H9 (cell line): ENCODE measurements around the gene ASPG. TPM values are rescaled to one million over a fixed set of nuclear protein-coding genes. Genes with fewer than 3 reads are reported as not detected.

Experiments
- DNase-seq: peaks from one replicate; pipeline ENCODE4 v3.0.0-alpha.2; 2017
- H2AFZ ChIP-seq: one replicate; pipeline ENCODE4 v1.6.1; 2013; ENCODE audit warnings: mild to moderate bottlenecking, low read length, control low read depth, moderate library complexity
- H2AK5ac ChIP-seq: 2 replicates; pipeline ENCODE4 v1.6.1; 2013; ENCODE audit warnings: low read length, control low read depth, mixed read lengths; ENCODE audit not compliant: insufficient read length
- H2BK120ac ChIP-seq: one replicate; pipeline ENCODE4 v1.6.1; 2013; ENCODE audit warnings: low read depth, mild to moderate bottlenecking, low read length, control low read depth, inconsistent platforms; ENCODE audit not compliant: poor library complexity, severe bottlenecking
- H2BK12ac ChIP-seq: 2 replicates; pipeline ENCODE4 v1.6.1; 2013; ENCODE audit warnings: low read length, control low read depth, mixed read lengths, low read depth; ENCODE audit not compliant: insufficient read length
- H2BK15ac ChIP-seq: 2 replicates; pipeline ENCODE4 v1.6.1; 2013; ENCODE audit warnings: low read depth, low read length, control low read depth
- H2BK20ac ChIP-seq: one replicate; pipeline ENCODE4 v1.6.1; 2013; ENCODE audit warnings: low read depth, mild to moderate bottlenecking, low read length, control low read depth, inconsistent platforms; ENCODE audit not compliant: poor library complexity, severe bottlenecking
- H2BK5ac ChIP-seq: 2 replicates; pipeline ENCODE4 v1.6.1; 2013; ENCODE audit warnings: low read length, control low read depth, mixed read lengths; ENCODE audit not compliant: insufficient read length
- H3K14ac ChIP-seq: 2 replicates; pipeline ENCODE4 v1.6.1; 2013; ENCODE audit warnings: low read length, control low read depth; ENCODE audit not compliant: insufficient read depth
- H3K18ac ChIP-seq: 2 replicates; pipeline ENCODE4 v1.6.1; 2013; ENCODE audit warnings: low read depth, mild to moderate bottlenecking, mixed read lengths, low read length, control low read depth; ENCODE audit not compliant: insufficient read length
- H3K23ac ChIP-seq: 2 replicates; pipeline ENCODE4 v1.6.1; 2013; ENCODE audit warnings: low read length, control low read depth, mixed read lengths, low read depth; ENCODE audit not compliant: insufficient read length
- H3K23me2 ChIP-seq: 2 replicates; pipeline ENCODE4 v1.6.1; 2013; ENCODE audit warnings: low read depth, mild to moderate bottlenecking, mixed read lengths, low read length, control low read depth; ENCODE audit not compliant: insufficient read length, poor library complexity, severe bottlenecking
- H3K27ac ChIP-seq: 2 replicates; pipeline ENCODE4 v1.5.1; 2013; ENCODE audit warnings: low read length, control low read depth, mixed read lengths, low read depth; ENCODE audit not compliant: insufficient read length
- H3K27me3 ChIP-seq: 2 replicates; pipeline ENCODE4 v1.6.1; 2013; ENCODE audit warnings: low read length, control low read depth, inconsistent platforms; ENCODE audit not compliant: insufficient read depth
- H3K4ac ChIP-seq: 2 replicates; pipeline ENCODE4 v1.6.1; 2013; ENCODE audit warnings: low read depth, mild to moderate bottlenecking, control low read depth, inconsistent platforms, low read length, moderate library complexity
- H3K4me1 ChIP-seq: 2 replicates; pipeline ENCODE4 v1.6.1; 2013; ENCODE audit warnings: low read length, control low read depth, inconsistent platforms; ENCODE audit not compliant: insufficient read depth
- H3K4me2 ChIP-seq: 2 replicates; pipeline ENCODE4 v1.6.1; 2013; ENCODE audit warnings: low read length, control low read depth, mixed read lengths; ENCODE audit not compliant: insufficient read length, insufficient read depth
- H3K56ac ChIP-seq: 2 replicates; pipeline ENCODE4 v1.6.1; 2013; ENCODE audit warnings: low read depth, mild to moderate bottlenecking, mixed read lengths, low read length, control low read depth; ENCODE audit not compliant: insufficient read length
- H3K79me1 ChIP-seq: 2 replicates; pipeline ENCODE4 v1.6.1; 2013; ENCODE audit warnings: low read depth, mild to moderate bottlenecking, moderate library complexity, low read length, control low read depth, inconsistent platforms; ENCODE audit not compliant: insufficient read depth, poor library complexity, severe bottlenecking
- H3K79me2 ChIP-seq: 2 replicates; pipeline ENCODE4 v1.6.1; 2013; ENCODE audit warnings: low read length, control low read depth, inconsistent platforms; ENCODE audit not compliant: insufficient read depth
- H3K9ac ChIP-seq: 2 replicates; pipeline ENCODE4 v1.6.1; 2013; ENCODE audit warnings: low read length, control low read depth, mixed read lengths; ENCODE audit not compliant: insufficient read length; ENCODE audit errors: extremely low read depth
- H3K9me3 ChIP-seq: one replicate; pipeline ENCODE4 v1.6.1; 2013; ENCODE audit warnings: low read depth, low read length, inconsistent platforms; ENCODE audit not compliant: control insufficient read depth
- H3T11ph ChIP-seq: one replicate; pipeline ENCODE4 v1.6.1; 2013; ENCODE audit warnings: mild to moderate bottlenecking, low read length, control low read depth, inconsistent platforms
- H4K20me1 ChIP-seq: one replicate; pipeline ENCODE4 v1.6.1; 2013; ENCODE audit not compliant: control insufficient read depth, insufficient read length, insufficient read depth
- H4K5ac ChIP-seq: 2 replicates; pipeline ENCODE4 v1.6.1; 2013; ENCODE audit warnings: low read depth, mild to moderate bottlenecking, mixed read lengths, low read length, control low read depth; ENCODE audit not compliant: insufficient read length
- H4K8ac ChIP-seq: replicated peaks from 2 replicates; pipeline ENCODE4 v1.6.1; 2013; ENCODE audit warnings: low read length, control low read depth, mixed read lengths, low read depth; ENCODE audit not compliant: insufficient read length
- H4K91ac ChIP-seq: 2 replicates; pipeline ENCODE4 v1.6.1; 2013; ENCODE audit warnings: low read depth, mild to moderate bottlenecking, moderate library complexity, mixed read lengths, low read length, control low read depth; ENCODE audit not compliant: insufficient read length
- H3K27ac Mint-ChIP-seq, 3 experiments: 2 replicates in 2 of 3; 3 replicates in 1 of 3; pipeline ENCODE4 v1.8.0; 2020 to 2021; ENCODE audit warnings: mixed read lengths in 3 of 3, mild to moderate bottlenecking in 1 of 3, moderate library complexity in 1 of 3
- H3K27me3 Mint-ChIP-seq: 2 replicates; pipeline ENCODE4 v1.8.0; 2021; ENCODE audit warnings: low read depth, mild to moderate bottlenecking, moderate library complexity, mixed read lengths
- H3K36me3 Mint-ChIP-seq, 3 experiments: 2 replicates in 2 of 3; 3 replicates in 1 of 3; pipeline ENCODE4 v1.8.0; 2020 to 2021; ENCODE audit warnings: low read depth in 3 of 3, mixed read lengths in 3 of 3; ENCODE audit not compliant: insufficient read depth in 1 of 3
- H3K4me1 Mint-ChIP-seq, 2 experiments: 2 replicates each; pipeline ENCODE4 v1.8.0; 2020; ENCODE audit warnings: mixed read lengths in 2 of 2
- H3K4me3 Mint-ChIP-seq, 2 experiments: 2 replicates in 1 of 2; 3 replicates in 1 of 2; pipeline ENCODE4 v1.8.0; 2020 to 2021; ENCODE audit warnings: mild to moderate bottlenecking in 2 of 2, mixed read lengths in 2 of 2, moderate library complexity in 1 of 2
- H3K9me3 Mint-ChIP-seq, 2 experiments: 2 replicates in 1 of 2; 3 replicates in 1 of 2; pipeline ENCODE4 v1.8.0; 2020; ENCODE audit warnings: mild to moderate bottlenecking in 2 of 2, mixed read lengths in 2 of 2, moderate library complexity in 1 of 2
- CTCF ChIP-seq: fragments of 200-600 bp; sonication (generic); conservative IDR thresholded peaks from 3 replicates; pipeline ENCODE4 v1.8.0; 2021; ENCODE audit warnings: antibody characterized with exemption, mild to moderate bottlenecking
- WGBS: extraction: QIAGEN DNeasy Blood & Tissue Kit; methylation state at CpG from one replicate; pipeline ENCODE4 v1.1.7; 2013; ENCODE audit warnings: missing lambda C conversion rate, low lambda C conversion rate, mixed read lengths; ENCODE audit not compliant: insufficient read length; ENCODE audit errors: extremely low coverage; 5-methylcytosine and 5-hydroxymethylcytosine counted together
- total RNA-seq: library from RNA; stranded (reverse); gene quantifications from 2 replicates; pipeline ENCODE4 v1.2.1, GENCODE V29; 2021

The ASPG gene
- total RNA-seq, 1 experiment from 2014 or later: 0.33 TPM

DNA sequence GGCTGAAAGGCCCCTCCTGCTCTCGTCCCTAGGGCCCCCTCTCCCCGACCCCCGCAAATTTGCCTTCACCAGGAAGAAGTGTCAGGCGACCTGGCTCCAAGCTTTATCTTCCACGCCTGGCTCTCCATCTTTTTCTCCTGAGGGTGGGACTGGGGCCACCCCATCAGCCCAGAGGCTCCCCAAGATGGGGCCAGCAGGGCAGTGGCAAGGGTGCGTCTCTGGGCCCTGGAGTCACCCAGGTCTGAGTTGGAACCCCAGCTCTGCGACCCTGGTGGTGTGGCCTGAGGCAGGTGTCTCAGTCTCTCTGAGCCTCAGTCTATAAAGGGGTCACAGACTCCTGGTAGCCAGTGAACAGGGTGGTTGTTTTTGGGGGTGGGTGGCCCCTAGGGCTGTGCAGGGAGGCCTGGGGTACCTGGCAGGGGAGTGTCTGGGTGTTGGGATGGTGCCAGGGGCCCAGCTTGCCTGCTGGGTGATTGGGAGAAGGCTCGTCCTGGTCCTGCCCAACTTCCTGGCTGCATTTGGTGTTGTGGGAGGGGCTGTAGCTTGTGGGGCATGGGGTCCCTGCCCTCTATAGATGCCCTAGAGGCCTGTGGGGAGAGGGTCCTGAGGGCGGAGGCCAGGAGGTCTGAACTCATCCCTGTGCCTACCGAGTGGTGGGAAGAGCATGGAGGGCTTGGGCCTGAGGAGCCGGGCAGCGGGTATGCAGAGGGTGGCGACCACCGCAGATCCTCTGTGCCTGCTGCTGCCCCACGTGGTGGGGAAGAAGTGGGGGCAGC, 60.5 kb downstream of the ASPG start:
- WGBS: no CpG with 5 or more reads among the region's 15 CpGs
- no peak overlapping the region; the same call in 1 of the 2 replicates for H3K14ac ChIP-seq
- no peak overlapping the region for H2BK120ac ChIP-seq
- no peaks in the 10 kb centered on the region for H3K23me2 ChIP-seq
- H3K79me2 ChIP-seq: peaks cover 17% of the 10 kb centered on the region; the same call in 1 of the 2 replicates
- H4K20me1 ChIP-seq: no peaks in the 10 kb centered on the region
- H2AFZ ChIP-seq: no peak overlapping the region
- no peak overlapping the region for H3K4ac ChIP-seq
- H3K79me1 ChIP-seq: no peaks in the 10 kb centered on the region
- no peak for TF ChIP-seq CTCF
- no peak overlapping the region for H3K56ac ChIP-seq
- H2AK5ac ChIP-seq: no peak overlapping the region
- Mint-ChIP-seq H3K36me3 (peaks cover 2 to 16% (median 10%) of the 10 kb centered on the region in 3 experiments; a peak in 6 of 7 replicates), H3K4me3 (no peak overlapping the region; a peak in 1 of 5 replicates), H3K27ac (peak overlapping the region in 1 of 3 experiments; percentile 34; a peak in 2 of 7 replicates), H3K27me3 (no peaks in the 10 kb centered on the region; the same call in 1 of the 2 replicates), H3K9me3 (no peaks in the 10 kb centered on the region), H3K4me1 (peaks cover 35 to 40% of the 10 kb centered on the region in 2 experiments)
- H4K5ac ChIP-seq: no peak overlapping the region
- no peak overlapping the region for H4K91ac ChIP-seq
- peaks cover 2% of the 10 kb centered on the region; the same call in 1 of the 2 replicates for H3K4me1 ChIP-seq
- no peak overlapping the region for H4K8ac ChIP-seq
- no peak overlapping the region for H2BK12ac ChIP-seq
- no peak overlapping the region for H2BK20ac ChIP-seq
- DNase-seq: peak; percentile 24
- no peak overlapping the region for H3K23ac ChIP-seq
- H3K4me2 ChIP-seq: no peak overlapping the region
- no peak overlapping the region for H2BK5ac ChIP-seq
- H3K27ac ChIP-seq: no peak overlapping the region
- H3K18ac ChIP-seq: no peak overlapping the region
- no peaks in the 10 kb centered on the region for H3K9me3 ChIP-seq
- H3K27me3 ChIP-seq: no peaks in the 10 kb centered on the region
- H2BK15ac ChIP-seq: no peak overlapping the region
- no peak overlapping the region for H3T11ph ChIP-seq
- H3K9ac ChIP-seq: no peak overlapping the region
